ENCODE measurements around the gene GAGE12E.
"Not testable (repeated sequence)": the region's sequence is repeated elsewhere in the genome, so short reads cannot be mapped to it uniquely, and the experiment has no call there.

GRCh38 chrX:49560542-49560941, 9.5 kb downstream of the GAGE12E start, which contains the start of gene GAGE12F:
- TF ChIP-seq EP300 (conservative IDR thresholded peaks at IDR 0.05; ENCODE audit: poor library complexity, severe bottlenecking); CTCF (IDR thresholded peaks at IDR 0.05; ENCODE audit: poor library complexity, severe bottlenecking); TAF1 (IDR thresholded peaks at IDR 0.05; ENCODE audit: low read depth); EZH2 (IDR thresholded peaks at IDR 0.05; ENCODE audit: borderline replicate concordance, insufficient read depth, low read length, poor library complexity, severe bottlenecking): not testable (repeated sequence)
